GM19438 (cell line): ENCODE results near the gene SH3RF3.

Source experiments
- ATAC-seq: cut with Tn5 transposase; IDR thresholded peaks from one replicate; pipeline ENCODE4 v1.9.1; 2021; ENCODE audit warnings: low read depth; ENCODE audit not compliant: unreplicated experiment

SH3RF3 gene

DNA sequence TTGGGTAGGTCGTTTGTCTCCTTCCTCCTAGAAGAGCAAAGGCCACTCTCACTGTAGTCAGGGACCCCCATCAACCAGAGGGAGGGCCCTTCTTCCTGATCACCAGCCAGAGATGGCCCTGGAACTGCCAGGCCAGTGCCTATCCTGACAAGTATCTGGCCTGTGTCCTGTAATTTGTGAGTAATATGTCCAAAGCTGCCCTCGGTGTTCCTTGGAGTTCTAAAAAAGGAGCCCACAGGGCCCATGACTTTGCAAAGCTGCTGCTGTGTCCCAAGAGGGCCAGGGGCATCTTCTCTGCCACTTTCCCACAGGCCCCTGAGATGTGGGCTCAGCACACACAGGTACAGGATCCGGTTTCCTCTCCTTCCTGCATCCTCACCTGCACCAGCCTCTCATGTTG lies 272.4 kb downstream of the SH3RF3 start:
- no peak for ATAC-seq

DNA sequence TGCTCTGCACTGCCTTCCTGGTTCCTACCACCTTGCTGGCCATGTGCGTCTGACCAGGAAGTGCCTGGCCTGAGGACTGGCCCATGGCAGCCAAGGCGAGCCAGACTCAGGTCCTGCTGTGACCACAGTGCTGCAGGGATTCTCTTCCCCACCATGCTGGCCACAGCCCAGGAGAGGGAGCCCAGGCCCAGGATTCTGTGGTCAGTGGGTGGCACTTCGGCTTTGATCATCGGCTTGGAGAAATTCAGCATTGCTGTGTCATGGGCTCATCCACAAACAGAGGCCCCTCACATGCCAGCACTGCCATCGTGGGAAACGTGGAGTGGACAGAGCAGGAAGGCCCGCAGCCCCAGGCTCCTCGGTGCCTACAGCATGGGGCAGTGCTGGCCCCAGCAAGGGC lies 273.2 kb downstream of the SH3RF3 start:
- ATAC-seq, result no peak

DNA sequence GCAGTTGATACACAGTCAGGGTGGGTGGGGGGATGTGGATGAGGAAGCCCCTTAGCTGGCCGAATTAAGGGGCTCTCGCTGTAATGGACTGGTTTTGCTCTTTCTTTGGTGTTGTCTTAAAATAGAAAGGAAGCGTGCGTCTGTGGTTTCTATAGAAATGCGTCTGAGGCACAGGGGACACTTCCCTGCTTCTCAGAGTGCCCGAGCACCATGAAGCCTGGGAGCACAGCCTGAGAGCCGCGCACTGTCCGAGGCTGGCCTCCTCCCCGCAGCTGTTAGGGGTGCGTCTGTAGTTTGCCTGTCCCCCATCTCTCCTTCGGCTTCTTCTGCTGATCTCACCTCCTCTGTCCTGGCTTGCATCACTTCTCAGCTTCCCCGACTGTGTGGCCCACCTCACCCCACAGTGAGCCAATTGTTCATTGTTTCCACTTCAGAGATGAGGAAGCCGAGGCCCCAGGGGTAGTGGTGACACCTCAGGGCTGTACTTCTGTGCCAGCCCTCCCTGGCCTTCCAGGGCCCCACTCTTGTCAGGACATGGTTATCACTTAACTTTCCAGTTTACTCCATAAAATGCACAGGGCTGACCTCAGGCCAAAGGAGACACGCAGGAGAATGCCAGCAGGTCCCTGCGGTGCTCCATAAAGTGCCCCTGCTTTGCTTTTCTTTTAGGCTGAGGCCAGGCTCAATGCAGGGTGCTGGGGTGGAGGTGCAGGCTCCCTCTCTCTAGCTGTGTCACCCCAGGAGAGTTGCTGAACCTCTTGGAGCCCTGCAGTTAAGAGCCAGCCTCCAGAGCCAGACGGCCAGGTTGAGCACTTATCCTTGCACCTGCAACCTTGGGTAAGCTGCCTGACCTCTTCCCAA lies 274.2 kb downstream of the SH3RF3 start:
- no peak for ATAC-seq

DNA sequence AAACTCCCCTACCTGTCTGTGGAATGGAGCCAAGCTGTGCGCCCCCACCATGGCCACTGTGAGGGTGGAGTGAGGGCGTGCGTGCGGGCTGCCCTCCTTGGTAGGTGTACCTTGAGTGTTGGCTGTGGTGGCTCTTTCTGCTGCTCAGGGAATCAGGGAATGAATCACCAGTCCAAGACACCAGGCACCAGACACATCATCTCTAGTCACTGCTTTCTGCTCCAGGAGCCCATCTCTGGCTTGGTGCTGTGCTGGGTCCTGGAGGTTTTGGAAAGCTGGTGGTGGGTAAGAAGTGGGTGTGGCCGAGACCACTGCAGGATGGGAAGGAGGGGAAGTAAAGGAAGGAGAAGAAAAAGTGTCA lies 274.8 kb downstream of the SH3RF3 start:
- no peak for ATAC-seq

DNA sequence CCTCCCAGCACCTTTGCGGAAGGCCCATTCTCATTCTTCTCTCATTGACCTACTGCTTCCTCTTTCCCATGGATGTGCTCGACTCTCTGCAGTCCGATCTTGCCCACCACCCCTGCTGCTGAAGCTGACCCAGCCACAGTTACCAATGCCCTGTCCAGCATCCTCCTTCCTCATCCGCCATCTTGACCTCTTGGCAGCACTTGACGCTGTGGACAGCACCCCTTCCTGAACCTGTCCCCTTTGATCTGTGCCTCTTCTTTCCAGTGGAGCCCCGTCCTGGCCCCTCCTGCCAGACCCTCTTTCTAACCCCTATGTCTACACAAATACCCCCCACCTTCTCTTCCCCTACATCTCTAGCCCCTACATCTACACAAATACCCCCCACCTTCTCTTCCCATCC lies 275.7 kb downstream of the SH3RF3 start:
- no peak for ATAC-seq

DNA sequence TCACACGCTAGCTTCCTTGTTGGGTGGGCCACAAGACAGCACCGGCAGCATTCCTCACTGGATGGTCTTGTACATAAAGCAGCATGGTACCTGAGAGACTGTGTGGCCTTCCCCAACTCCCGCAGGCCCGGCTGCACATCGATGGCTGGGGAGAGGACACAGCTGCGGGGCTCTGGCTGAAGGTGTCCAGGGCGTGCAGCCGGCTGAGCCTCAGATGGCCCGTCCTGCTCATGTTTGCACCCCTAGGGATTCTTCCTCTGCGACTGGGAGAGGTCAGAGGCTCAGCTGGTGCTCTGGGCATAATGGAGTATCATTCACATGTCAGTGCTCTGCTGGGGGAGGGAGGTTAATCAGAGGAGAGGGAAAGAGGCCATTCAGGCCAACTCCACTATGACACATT lies 276.9 kb downstream of the SH3RF3 start:
- no peak for ATAC-seq

DNA sequence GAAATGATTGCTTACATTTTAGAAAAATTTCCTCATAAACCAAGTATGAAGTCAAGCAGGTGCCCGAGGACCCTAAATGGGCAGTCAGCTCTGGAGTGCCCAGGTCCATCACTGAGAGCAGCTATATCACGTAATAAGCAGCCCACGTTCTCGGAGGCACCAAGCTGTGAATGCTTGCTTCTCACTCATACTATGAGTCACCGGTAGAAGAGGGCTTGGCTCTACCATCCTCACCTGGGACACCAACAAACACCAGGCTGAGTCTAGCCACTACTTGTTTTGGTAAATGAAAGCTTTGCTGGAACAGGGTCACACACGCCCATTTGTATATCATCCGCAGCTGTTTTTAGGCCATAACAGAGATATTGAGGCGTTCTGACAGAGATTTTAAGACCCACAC lies 277.3 kb downstream of the SH3RF3 start:
- ATAC-seq, result no peak

DNA sequence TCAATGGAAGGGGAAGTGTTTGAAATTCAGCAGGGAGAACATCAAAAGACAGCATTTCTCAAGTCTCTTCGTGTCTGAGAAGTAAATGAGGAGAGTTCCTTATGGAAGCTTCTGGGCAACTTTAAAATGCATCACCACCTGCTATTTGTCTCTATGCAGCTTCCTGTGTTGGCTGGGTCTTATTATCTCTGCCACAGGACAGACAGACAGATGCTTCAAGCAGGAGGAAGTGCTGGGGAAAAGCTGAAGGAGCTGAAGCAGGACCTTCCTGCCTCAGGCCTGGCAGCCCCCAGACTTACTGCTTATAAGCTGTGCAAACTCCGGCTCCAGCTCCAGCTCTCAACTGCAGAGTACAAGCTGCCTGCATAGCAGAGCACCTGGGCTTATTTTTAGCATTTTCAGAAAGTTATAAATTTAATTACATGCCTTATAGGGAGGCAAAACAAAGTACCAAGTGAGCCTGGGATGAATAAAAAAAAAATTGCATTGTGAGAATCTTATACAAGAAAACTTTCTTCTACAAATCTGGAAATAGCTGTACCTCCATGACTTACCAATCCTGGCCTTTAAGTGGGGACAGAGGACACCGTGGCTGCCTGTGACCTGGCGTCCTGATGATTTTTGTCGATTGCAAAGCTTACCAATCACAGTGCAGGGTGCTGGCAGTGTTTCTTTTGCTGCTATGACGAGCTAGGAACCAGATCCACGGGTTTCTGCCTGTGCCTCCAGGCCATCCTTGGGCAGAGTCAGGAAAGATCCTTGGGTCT lies 278.5 kb downstream of the SH3RF3 start:
- no peak for ATAC-seq

DNA sequence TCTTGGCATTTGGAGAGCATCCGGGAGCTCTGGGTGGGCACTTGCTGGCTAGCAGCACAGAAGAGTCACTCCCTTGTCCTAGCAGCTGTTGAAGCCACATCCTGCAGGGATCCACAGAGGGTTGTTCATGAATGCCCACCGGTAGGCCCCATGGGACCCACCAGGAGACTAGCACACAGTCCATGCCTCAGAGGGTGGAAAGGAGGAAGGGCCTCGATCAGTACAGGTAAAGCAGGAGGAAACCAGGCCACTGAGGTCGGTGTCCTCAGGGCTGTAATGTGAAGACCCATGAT lies 279.0 kb downstream of the SH3RF3 start:
- no peak for ATAC-seq

DNA sequence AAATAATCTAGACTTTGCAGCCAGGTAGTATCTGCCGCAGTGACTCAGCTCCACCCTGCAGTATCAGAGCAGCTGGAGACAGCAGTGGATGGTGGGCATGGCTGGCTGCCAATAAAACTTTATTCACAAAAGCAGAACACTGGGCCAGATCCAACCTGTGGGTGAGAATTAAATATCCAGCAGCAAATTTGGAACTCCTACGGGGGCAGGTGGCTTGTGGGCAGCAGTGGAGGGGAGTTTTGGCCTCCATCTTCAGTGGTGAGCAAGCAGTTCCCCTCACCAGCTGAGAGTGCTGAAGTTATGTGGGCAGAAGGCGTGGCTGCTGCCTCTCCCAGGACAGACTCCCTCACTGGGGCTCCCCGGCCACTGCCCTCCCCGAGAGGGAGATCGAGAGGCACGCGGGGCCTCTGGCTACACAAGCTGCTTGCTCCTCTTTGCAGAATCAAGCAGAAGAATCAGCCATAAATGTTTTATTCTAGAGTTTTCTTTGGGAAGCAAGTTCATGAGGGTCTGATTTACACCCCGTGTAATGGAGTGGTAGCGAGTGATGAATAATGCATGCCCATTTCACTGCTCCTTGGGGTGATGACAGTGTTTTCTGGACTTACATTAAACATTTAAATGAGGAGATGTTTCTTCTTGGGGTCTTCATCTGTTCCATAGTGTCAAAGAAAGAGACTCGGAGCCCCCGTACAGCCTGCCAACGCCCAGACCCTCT lies 280.5 kb downstream of the SH3RF3 start:
- ATAC-seq, result no peak

DNA sequence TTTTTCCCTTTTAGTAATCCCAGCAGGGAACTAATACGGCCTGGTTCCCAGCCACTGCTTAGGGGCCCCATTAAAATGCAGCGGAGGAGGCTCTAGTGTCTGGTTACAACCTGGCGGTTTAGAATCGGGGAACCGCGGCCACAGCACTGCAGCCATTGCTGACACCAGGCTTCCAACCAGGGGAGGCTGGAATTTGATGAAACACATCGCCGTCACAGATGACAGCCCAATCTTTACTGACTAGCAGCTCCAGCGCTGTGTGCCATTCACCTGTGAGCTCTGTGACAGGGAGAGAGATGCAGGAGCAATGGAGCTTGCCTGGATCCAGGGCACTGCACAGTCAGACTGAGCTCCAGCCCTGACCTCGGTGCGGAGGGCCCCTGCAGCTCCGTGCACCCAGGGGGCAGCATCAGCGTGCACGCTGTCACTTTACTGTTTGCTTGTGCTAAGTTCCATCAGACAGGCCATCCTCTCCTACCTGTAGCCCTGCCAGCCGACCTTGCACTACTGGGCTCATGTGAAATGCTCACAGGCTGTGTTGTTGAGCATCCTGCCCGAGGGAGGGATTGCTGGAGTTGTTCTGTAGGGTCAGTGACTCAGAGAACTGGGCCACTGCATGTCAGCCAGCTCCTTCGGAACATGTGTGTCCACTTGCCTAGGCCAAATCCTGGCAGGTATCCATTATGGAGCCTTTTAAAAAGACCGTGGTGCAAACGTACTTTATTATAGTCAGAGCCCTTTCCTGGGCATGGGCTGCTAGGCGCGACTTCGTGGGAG lies 281.2 kb downstream of the SH3RF3 start:
- ATAC-seq, result no peak

DNA sequence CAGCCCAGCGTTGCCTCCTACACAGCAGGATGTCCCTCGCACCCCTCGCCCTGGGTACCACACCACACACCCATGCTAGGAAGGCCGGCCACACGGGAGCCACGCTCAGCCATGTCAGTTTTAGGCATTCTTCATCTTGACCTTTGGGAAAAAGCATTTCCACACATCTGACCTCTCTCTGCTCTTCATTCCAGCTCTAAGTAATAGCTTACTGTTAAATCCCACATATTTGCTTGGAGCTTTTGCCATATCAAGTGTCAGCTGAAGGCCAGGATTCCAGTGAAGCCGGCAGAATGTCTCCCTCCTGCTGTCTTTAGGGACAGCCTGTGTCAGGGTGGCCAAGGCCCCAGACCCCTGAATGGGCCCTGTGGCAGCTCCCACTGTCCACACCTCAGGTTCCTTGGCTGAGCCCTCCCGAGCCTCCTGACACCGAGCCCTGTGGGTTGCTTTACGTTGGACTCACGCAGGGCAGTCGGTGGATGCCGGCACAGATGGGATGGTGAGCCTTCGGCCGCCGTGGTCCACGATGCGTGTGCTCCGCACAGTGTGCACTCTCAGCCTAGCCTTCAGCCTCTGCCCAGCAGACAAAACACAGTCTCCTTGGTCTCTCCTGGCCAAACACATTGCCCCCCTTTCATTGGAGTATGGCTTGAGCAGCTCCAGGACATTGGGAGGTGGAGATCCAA lies 282.8 kb downstream of the SH3RF3 start:
- ATAC-seq, result no peak

DNA sequence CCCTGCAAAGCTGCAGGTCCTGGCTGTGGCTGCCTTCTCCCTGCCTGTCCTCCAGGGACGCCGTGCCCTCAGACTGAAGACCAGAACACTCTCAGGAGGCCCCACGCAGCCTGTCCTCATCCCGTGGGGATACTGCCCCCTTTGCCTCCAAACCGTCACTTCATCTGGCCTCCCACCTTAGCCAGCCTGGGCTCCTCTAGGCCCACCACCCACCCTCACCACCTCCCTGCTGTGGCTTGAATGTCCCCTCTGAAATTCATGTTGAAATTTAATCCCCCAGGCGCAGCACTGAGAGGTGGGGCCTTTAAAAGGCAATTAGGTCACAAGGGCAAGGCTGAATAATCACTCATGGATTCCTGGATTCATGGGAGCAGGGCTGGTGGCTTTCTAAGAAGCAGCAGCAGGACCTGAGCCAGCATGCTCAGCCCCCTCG lies 286.6 kb downstream of the SH3RF3 start:
- no peak for ATAC-seq

DNA sequence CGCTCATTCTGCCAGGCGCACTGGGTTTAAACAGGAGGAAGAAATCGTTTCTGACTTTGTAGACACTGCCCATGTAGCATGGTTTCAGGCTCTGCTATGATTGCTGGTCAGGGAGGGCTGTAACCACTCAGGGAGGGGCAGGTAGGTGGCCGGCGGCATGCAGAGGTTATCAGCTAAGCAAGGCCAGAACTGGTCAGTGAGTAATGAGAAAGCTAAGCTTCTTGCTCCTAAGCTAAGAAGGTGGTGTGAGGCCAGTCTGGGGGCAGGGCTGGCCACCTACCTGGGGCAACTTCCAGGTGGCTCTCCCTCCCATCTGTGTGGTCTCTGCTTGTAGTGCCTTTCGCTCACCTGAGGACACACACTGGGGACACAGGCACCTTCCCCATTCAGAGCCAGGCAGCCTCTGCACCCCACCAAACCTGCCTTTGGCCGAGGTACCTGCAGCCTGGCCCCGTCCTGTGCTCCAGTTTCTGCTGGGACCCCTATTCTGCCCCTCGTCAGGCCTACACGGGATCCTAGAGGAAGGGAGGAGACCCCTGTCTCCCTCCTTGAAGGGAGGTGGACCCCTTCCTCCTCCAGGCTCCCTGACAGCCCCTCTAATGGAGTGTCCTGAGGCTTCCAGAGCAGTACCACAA lies 288.8 kb downstream of the SH3RF3 start:
- no peak for ATAC-seq

DNA sequence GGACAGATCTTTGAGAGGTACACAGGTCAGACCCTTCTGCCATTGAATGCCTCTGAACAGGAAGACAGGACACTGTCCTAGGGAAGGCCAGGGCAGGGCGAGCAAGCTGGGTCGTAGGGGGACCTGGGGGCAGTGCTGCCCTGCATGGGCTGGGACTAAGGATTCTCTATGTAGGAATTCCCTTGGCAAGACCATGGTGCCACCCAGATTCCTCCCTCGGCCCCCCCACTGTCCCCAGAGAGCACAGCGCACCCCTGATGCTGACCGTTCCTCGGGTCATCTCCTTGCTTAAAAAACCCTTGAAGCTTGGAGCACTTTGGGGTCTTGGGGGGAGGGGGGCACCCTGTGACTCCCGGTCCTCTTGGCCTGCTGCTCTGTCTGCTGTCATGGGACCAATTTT lies 289.7 kb downstream of the SH3RF3 start:
- no peak for ATAC-seq

DNA sequence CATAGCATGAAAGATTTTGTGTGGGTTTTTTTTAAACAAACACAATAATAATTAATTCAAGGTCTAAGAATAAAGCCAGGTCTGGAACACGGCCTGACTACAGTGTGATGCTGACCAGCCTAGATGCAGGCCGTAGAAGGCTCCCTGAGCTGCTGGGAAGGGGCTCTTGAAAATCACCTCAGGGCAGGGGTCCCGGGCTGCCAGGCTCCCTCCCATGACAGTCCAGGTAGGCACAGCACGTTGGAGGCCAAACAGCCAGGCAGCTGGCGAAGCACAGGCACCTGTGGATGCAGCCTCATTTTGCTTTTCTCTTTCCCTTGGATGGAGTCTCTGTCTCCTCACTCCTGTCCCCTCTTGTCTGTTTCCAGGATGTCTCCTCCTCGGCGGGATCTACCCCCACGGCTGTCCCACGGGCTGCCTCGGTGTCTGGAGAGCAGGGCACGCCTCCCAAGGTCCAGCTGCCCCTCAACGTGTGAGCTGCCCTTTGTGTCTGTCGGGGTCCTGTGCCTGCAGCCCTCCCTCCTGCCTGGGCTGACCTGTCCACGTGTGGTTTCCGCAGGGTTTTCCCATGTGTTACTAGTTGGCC lies 290.3 kb downstream of the SH3RF3 start:
- no peak for ATAC-seq

DNA sequence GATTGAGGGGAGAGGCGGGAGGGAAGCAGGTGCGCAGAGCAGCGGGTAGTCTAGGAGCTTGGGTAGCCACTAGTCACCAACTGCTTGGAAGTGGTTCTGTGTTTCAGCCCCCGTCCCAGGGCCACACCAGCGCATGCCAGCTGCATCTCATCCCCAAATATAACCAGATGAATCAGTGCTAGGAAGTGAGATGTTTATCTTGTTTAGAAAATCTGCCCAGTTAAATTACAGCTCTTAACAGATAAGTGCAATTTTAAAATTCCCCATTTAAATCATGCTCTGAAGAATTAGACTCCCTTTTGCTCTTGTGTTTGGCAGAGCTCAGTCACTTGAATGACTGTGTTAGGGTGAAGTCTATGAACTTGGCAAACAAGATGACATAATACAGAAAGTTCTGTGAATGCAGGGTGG lies 291.0 kb downstream of the SH3RF3 start:
- ATAC-seq, result no peak

DNA sequence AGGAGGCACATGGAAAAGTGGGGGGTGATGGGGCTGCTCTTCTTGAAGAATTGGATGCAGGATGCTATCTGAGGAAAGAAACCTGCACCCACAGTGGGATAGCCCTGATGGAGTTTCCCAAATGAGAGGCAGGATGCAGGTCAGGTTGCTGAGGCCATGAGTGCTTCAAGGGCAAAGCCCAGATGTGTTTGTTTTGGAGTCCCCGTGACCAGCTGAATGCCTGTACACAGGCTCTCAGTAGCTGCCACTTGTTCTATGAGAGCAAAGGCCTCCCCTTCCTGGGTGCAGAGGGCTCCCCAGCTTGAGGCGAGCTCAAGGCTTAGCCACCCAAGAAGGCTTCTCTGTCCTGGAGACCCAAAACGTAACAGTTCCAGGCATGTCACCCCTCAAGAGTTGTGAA lies 292.1 kb downstream of the SH3RF3 start:
- no peak for ATAC-seq

DNA sequence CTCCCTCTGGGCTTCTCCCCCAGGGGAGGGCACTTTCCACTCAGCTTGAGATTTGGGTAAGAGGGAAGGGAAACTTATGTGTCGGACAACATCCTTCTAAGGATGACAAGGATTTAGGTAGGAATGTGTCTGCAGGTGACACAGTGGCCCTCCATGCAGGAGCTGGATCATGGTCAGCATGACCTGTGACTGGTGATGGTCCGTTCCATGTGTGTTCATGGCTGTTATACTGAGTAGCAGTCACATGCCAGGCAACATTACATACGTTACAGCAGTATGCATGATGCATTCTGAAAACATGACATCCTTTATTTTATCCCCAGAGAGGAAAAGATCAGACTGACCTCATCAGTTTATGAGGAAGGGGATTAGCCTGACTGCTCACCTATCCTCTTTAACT lies 292.6 kb downstream of the SH3RF3 start:
- no peak for ATAC-seq
